ENCODE results near the gene UBE2C.

Gene UBE2C

DNA sequence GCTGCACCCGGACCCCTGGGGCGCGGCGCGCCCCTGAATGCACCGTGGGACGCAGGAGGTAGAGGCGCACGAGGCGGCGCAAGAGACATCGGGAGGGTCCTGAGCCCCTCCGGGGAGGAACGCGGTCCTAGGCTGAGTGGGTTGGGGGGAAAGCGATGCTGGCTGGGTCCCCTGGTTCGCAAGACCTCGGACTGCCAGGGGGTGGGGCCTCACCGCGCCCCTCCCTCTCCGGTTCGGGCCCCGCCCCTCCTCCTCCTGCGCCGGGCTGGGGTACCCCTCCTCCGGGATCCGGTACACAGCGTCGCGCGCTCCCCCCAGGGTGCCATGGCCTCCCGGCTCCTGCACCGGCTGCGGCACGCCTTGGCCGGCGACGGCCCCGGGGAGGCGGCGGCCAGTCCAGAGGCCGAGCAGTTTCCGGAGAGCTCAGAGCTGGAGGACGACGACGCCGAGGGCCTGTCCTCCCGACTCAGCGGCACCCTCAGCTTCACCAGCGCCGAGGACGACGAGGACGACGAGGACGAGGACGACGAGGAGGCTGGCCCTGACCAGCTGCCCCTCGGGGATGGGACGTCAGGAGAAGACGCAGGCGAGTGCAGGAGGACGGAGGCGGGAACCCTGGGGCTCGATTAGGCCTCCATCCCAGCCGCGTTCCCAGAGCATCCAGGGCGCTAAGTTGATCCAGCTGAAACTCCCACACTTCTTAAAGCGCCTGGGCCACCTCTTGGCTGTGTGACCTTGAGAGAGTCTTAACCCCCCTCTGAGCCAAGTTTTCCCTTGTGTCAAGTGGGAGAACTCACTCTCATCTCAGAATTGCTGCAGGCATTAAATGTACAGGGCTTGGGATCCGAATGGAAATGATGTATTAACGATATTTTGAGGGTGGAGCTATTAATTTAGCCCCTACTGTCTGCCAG, 21.7 kb downstream of the UBE2C start:
- DNase-seq = no peak

DNA sequence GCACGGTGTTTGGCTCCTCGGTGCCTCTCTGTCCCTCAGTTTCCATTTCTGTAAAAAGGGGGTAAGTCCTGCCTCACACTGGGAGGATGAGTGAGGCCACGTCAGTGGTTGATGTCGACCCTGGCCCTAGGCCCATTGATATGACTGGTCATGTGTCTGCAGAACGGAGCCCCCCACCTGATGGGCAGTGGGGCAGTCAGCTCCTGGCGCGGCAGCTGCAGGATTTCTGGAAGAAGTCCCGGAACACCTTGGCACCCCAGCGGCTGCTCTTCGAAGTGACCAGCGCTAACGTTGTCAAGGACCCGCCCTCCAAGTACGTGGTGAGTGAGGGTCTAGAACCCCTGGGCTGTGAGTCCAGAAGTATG, 22.3 kb downstream of the UBE2C start:
- no peak for DNase-seq

DNA sequence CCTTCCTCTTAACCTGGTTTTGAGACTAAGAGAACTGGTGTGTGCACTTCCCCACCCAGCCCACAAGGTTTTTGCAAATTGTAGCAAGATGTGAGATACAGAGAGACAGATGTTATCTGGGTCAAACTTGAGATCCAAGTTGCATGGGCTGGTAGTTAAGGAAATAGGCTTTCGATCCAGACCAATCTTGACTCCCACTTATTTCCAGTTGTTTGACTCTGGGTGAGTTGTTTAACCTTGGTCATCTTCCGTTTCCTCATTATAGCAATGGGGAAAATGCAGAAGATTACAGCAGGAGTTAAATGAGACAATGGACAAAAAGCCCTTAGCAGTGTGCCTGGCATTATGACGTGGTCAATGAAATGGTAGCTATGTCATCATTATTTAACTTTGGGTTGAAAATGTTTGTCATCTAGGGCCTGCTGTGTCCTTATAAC, 22.9 kb downstream of the UBE2C start:
- DNase-seq = peak; percentile 63

DNA sequence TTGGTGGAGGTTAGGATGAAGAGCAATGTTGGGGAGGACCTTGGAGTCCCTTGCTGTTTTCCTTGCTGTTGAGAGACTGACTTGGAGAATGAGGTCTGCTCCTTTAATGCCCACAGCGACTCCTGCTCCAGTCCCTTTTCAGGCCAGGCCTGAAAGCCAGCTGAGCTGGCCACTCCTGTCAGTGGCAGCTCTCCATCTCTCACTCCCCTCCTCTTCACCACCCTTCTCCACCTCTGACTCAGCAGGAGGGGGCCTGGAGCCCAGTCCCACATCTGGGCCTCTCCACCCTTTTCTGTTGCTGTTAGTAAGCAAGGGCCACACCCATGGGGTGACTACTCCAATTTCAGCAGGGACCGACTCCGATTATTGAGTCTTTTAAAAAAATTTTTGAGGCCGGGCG, 23.4 kb downstream of the UBE2C start:
- no peak for DNase-seq

DNA sequence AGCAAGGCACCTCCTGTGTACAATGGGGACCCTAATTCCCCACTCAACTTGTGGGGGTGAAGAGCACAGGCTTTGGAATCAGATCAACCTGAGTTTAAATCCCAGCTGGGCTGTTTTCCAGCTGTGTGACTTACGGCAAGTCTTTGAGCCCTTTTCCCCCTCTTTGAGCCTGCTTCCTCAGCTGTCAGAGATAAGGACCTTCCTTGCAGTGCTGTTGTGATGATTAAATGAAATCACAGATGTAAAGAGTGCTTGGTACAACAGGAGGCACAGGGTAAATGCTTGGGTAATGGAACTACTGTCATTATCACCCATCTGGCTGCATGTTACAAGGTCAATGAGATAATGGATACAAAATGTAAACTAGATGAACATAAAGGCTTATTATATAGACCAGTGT, 24.4 kb downstream of the UBE2C start:
- peak; percentile 78 for DNase-seq

DNA sequence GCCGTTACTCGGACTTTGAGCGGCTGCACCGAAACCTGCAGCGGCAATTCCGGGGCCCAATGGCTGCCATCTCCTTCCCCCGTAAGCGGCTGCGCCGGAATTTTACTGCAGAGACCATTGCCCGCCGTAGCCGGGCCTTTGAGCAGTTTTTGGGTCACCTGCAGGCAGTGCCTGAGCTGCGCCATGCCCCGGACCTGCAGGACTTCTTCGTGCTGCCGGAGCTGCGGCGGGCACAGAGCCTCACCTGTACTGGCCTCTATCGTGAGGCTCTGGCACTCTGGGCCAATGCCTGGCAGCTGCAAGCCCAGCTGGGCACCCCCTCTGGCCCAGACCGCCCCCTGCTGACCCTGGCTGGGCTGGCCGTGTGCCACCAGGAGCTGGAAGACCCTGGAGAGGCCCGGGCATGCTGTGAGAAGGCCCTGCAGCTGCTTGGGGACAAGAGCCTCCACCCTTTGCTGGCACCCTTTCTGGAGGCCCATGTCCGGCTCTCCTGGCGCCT, 28.3 kb downstream of the UBE2C start:
- no peak for DNase-seq

DNA sequence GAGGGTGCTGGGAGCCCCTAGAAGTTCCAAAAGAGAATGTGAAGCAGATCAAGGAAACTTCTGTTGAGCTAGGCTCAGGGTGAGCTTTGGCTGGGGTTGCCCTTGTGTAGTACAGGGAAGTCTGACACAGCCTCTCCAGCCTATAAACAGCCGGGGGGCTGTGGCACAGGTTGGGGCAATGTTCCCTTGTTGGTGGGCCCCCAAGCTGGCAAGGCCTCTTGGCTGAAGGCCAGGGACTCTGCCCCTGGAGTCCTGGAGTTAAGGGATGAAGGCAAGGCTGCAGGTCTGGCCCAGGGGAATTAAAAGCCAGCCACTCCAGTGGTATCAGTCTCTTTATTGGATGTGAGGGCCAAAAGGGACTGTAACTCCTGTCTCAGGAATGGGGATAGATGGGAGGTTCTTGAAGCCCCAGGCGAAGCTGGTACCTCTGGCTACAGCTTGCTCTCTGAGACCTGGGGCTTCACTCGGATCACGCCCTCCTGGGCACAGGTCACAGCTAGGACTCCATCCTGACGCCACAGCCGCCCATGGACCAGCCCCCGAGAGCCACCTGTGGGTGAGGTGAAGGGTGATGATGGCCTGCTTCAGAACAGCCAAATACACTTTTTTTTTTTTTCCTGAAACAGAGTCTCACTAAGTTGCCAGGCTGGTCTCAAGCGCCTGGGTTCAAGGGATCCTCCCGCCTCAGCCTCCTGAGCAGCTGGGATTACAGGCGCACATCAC, 29.1 kb downstream of the UBE2C start:
- no peak for DNase-seq

DNA sequence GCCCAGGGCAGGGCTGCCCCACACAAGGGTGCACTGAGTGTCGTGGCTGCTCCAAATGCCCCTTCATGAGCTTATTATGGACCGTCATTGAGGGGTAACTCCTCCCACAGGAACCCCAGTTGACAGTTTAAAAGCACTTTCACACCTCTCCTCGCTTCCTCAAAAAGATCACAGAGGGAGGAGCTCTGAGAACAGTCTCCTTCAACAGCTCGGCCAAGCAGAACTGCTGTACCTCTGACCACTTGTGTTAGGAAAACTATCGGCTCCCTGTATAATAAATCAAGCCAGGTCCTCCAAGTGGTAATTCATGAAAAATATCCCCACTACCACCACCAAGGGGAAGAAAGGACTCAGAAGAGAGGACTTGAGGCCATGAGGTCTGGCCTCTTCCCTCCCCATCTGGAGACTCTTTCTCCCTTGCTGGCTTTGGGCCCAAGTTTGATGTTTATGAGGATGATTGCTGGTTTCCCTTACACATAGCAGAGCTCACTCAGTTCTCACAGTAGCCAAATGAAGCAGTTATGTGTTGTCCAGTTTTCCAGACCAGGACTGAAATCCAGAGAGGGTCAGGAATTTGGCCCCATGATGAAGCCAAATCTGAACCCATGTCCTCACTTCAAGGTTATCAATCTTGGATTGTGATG, 29.8 kb downstream of the UBE2C start:
- DNase-seq = peak; percentile 56

DNA sequence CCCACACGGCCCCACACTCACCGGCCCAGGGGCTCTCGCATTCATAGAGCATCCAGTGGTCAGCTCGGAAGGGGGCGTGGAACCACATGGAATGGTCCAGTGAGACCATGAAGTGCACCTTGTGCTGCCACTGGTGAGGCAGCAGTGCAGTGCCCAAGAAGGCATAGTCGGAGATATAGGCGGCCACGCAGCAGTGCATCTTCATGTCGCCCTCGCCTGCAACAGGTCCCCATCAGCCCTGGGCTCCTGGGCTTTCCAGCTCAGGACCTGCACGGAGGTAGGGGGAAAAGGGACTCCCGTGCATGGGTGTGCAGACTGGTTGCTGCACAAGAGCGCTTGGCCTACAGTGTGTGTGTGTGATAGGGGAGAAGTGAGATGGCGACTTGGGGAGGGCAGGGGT, 31.1 kb downstream of the UBE2C start:
- DNase-seq = no peak

DNA sequence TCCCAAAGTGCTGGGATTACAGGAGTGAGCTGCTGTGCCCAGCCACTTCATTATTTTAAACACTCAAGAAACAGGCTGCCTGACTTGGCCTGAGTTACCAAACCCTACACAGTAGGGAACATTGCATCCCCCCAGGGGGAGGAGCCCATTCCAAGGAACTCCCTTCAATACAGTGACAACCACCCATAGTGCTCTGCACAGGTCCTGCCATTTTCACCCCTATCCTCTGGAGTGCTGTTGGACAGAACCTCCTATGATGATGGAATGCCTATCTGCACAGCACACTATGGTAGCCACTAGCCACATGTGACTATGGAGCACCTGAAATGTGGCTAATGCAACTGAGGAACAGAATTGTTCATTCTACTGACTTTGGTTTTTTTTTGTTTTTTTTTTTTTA, 33.0 kb downstream of the UBE2C start:
- DNase-seq = no peak

DNA sequence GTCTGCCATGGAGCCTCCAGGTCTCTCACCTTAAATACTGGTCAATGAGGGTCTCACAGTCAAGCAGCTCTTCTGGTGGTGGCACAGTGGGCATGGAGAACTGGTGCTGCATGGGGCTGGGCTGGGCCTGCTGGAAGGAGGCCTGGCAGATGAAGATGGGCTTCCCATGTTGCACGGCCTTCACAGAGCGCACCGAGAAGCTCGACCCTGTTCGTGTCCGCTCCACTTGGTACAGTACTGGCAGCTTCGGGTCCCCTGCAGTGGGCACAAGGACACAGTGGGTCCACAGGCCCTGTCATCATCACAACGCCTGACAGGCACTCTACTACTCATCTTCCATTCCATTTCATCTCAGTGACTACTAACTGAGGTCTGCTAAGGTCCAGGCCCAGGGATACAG, 36.0 kb downstream of the UBE2C start:
- no peak for DNase-seq

DNA sequence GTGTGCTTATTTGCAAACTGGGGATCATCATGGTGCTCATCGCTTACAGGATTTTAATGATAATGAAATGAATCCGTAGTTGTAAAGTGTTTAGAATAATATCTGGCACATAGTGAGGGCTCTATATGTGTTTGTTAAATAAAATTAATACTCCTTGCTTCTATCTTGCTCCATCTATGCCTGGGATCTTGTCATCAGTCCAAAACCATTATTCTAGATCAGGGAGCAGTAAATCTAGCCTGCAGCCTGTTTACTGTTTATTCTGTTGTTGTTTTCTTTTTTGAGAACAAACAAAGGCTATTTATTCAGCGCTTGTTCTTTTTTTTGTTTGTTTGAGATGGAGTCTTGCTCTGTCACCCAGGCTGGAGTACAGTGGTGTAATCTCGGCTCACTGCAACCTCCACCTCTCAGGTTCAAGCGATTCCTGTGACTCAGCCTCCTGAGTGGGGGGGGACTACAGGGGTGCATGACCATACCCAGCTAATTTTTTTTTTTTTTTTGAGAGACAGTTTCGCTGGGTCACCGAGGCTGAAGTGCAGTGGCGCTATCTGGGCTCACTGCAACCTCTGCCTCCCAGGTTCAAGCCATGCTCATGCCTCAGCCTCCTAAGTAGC, 36.6 kb downstream of the UBE2C start:
- DNase-seq = no peak

DNA sequence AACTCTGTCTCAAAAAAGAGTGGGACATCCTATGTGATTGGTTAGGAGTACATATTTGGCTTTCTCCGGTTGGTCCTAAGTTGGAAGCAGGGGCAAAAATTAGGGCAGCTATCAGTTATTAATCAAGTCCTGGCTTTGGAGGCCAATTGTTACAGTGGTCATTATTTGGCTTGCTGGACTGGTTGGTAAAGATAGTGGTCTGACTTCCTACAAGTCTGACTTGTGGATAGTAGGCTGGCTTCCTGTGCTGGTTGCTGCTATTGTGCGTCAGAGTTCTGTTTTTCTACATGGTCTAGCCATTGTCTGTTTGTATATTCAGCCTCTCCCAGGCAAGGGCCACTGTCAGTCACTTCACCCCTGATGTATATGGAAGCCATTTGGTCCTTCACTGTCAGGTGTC, 37.8 kb downstream of the UBE2C start:
- no peak for DNase-seq

DNA sequence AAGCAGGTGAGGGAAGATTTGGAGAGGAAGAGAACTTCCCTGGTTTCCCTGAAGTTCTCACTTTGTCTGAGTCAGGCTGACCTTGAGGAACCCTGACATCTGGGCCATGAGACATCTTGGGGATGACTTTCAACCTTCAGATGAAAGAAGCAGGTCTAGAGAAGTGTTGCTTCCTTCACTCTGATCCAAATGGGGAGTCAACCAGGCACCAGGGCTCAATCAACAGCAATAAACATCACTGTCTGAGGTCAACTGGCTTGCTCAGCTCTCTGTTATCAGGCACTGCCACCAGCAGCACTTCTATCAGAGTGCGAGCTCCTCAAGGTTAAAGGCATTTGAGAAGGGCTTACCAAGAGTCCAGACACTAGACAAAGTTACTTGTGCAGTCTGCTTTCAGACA, 38.5 kb downstream of the UBE2C start:
- DNase-seq = peak; percentile 81

DNA sequence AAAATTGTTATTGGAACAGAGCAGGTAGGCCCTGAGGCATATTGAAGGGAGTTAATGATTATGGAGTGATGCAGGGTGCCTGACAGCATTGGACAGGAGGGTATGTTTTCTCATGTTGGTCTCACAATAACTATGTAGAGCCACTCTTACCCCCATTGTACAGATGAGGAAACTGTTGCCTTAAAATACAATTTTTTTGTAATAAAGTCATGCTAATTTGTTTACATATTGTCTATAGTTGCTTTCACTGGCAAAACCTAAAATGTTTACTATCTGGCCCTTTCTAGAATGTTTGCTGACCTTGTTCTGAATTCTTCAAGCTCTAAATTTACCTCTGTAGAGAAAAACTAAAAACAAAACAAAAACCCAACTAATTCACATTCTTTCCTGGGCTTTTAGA, 39.1 kb downstream of the UBE2C start:
- DNase-seq = no peak

DNA sequence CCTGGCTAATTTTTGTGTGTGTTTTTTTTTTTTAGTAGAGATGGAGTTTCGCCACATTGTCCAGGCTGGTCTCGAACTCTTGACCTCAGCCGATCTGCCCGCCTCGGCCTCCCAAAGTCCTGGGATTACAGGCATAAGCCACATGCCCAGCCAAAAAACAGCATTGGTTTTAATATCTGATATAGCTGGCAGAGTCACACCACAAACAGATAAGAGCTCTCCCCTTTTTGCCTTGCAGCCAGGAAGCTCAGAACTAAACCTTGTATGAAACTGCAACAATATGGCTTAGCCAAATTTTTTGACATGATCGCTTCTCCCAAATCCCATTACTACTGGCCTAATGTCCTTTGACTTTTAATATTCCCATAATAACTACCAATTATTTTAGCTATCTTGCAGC, 39.9 kb downstream of the UBE2C start:
- DNase-seq = peak; percentile 68

DNA sequence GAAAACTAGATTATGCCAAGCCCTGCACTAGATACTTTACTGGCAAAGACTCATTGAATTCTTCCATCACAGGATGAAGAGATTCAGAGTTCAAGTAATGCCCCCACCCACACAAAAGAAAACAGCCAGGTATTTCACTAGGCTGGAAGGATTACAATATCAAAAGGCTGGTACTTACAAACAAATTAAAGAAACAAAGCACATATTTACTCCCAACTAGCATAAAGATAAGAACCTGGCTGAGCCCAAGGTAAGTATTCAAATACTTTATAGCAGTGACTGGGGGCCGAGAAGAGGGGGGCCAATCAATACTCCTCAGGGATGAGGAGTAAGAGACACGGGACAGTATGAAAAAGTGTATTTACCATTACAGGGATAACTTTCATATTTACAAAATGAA, 41.0 kb downstream of the UBE2C start:
- no peak for DNase-seq

DNA sequence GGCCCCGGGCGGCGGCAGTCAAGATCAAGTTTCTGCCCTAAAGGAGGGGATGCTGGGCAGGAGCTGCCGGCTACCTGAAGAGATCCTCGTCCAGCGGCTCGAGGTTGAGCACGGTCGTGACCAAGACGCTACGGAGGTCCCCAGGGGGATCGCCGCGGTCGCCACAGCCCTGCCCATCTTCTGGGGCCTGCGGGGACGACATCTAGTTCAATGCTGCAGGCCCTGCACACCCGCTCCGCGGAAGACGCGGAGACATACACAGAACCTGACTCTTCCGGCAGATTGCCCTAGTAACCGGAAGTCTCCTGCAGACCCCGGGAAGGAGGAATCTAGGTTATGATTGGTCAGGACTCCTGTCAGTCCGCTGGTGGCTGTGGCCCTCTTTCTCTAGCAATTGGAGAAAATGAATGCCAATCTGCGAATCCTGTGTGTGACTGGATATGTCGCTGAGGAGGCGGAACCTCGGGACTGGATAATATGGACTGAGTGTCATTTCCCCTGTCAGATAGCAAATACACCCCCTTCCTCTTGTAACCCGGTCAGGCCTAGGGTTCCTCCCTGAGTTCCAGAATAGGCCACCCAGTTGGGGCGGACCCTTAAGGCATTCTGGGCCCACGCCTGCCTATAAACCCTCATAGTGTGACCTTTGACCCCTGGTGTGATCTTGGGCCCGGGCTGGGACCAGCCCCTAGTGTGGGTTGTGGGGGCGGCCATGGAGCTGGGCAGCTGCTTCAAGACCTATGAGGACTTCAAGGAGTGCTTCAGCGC, 44.9 kb downstream of the UBE2C start, which contains the start of the genes ACOT8 and ZSWIM3:
Gene ACOT8 (minus strand): TSS at position 279 of the 768 bp plus-strand sequence. CDS start 77 bp downstream, at position 202.
Gene ZSWIM3 (plus strand): TSS at position 501 of the 768 bp plus-strand sequence. CDS start 212 bp downstream, at position 713.
- DNase-seq = peak; percentile 100

DNA sequence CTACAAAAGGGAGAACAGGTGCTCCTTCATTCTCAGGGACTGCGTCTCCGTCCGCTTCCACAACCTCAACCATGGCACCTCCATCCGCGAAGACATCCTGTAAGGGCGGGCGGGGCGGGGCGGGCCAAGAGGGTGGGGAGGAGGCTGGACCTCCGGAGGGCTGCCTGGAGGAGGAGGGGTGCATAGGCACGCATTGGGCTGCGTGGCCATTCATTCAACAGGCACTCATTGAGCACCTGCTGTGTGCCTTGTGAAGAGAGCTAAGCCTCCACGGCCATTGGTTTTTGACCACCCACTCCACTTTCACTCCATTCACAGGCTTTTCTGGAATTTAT, 45.4 kb downstream of the UBE2C start:
- no peak for DNase-seq

DNA sequence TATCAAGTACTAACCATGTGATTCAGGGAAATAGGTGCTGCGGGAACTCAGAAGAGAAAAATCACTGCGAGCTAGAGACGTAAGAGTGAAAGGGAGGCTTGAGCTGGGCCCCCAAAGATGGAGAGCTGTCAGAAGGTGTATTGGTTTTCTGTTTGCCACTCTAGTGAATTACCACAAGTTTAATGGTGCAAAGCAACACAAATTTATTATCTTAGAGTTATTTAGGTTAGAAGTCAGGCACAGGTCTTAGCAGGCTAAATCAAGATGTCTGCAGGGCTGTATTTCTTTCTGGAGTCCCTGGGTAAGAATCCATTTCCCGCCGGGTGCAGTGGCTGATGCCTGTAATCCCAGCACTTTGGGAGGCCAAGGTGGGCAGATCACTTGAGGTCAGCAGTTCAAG, 47.5 kb downstream of the UBE2C start:
- DNase-seq = no peak

DNA sequence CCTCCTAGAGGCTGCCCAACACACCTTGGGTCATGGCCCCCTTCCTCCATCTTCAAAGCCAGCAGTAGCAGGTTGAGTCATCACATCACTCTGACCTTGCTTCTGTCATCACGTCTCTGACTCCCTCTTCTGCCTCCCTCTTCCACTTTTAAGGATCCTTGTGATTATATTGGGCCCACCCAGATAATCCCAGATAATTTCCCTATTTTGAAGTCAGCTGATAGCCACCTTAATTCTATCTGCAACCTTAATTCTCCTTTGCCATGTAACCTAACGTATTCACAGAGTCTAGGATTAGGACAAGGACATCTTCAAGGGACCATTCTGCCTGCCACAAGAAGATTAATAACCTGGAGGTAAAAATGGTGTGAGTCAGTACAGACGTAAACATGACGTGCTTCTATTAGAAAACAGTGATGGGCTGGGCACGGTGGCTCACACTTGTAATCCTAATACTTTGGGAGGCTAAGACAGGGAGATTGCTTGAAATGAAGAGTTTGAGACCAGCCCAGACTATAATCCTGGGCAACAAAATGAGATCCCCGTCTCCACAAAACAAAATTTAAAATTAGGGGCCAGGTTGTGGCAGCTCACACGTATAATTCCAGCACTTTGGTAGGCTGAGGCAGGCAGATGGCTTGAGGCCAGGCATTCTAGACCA, 48.2 kb downstream of the UBE2C start:
- no peak for DNase-seq
